A673 (cell line): ENCODE measurements around the gene PIK3CD. TPM values are rescaled to one million over a fixed set of nuclear protein-coding genes. Genes with fewer than 3 reads are reported as not detected.

Source experiments
- BruUV-seq: library from RNA; stranded (reverse); fragments of 400-500 nt; replicated peaks from 2 replicates; lab custom pipeline; 2021; lab: Mats Ljungman, UMichigan
- CTCF ChIA-PET: fragments of 300-600 bp; sonication (Branson Sonifier 250); formaldehyde crosslinking; loops from one replicate; lab custom pipeline; 2022; ENCODE audit warnings: antibody characterized with exemption; lab: Charles Lee
- POLR2A ChIA-PET: fragments of 300-600 bp; sonication (Branson Sonifier 250); formaldehyde crosslinking; loops from one replicate; lab custom pipeline; 2022; ENCODE audit warnings: antibody characterized with exemption; ENCODE audit not compliant: low non-redundant PET; lab: Charles Lee
- DNase-seq: peaks from one replicate; pipeline ENCODE4 v3.0.0-alpha.2; 2015; ENCODE audit warnings: low spot score
- H3K27ac ChIP-seq: fragments of 200-600 bp; sonication (generic); 2 replicates; pipeline ENCODE4 v1.5.1; 2016; ENCODE audit warnings: mixed run types, low read depth, mild to moderate bottlenecking, mixed read lengths, antibody characterized with exemption, low read length; ENCODE audit not compliant: poor library complexity, severe bottlenecking
- H3K27me3 ChIP-seq: fragments of 200-600 bp; sonication (generic); replicated peaks from 2 replicates; pipeline ENCODE4 v1.6.1; 2017; ENCODE audit warnings: mixed run types, low read depth, mild to moderate bottlenecking, mixed read lengths, antibody characterized with exemption, low read length; ENCODE audit not compliant: insufficient read depth, poor library complexity
- H3K36me3 ChIP-seq: fragments of 200-600 bp; sonication (generic); 2 replicates; pipeline ENCODE4 v1.6.1; 2016; ENCODE audit warnings: mixed run types, mild to moderate bottlenecking, mixed read lengths, antibody characterized with exemption, low read length; ENCODE audit not compliant: insufficient read depth, poor library complexity, severe bottlenecking
- H3K4me1 ChIP-seq: fragments of 200-600 bp; sonication (generic); 2 replicates; pipeline ENCODE4 v1.6.1; 2017; ENCODE audit warnings: mixed run types, mild to moderate bottlenecking, mixed read lengths, antibody characterized with exemption, low read length; ENCODE audit not compliant: insufficient read depth, poor library complexity, severe bottlenecking
- H3K4me3 ChIP-seq: fragments of 200-600 bp; sonication (generic); 2 replicates; pipeline ENCODE4 v1.5.1; 2016; ENCODE audit warnings: low read depth, mixed run types, mild to moderate bottlenecking, mixed read lengths, low read length; ENCODE audit not compliant: poor library complexity, severe bottlenecking
- H3K9me3 ChIP-seq: fragments of 200-600 bp; sonication (generic); 2 replicates; pipeline ENCODE4 v1.6.1; 2016; ENCODE audit warnings: mixed run types, low read depth, mild to moderate bottlenecking, mixed read lengths, antibody characterized with exemption, low read length; ENCODE audit not compliant: poor library complexity, severe bottlenecking
- EZH2 ChIP-seq: fragments of 200-600 bp; sonication (generic); IDR thresholded peaks from 2 replicates; pipeline ENCODE4 v1.6.1; 2017; ENCODE audit warnings: borderline replicate concordance, low read depth, mild to moderate bottlenecking, mixed read lengths, antibody characterized with exemption, low read length; ENCODE audit not compliant: poor library complexity, severe bottlenecking
- intact Hi-C: fragments of 100-400 bp; cut with micrococcal nuclease; formaldehyde crosslinking; loops from one replicate; pipeline ENCODE4 v1.10.0; 2022; ENCODE audit not compliant: unreplicated experiment
- total RNA-seq: library from RNA; stranded (reverse); gene quantifications from 2 replicates; pipeline ENCODE4 v1.2.3, GENCODE V29; 2021
- TF ChIP-seq, protein P1 (sequence below): fragments of 300-800, 200-600 bp; sonication (generic); conservative IDR thresholded peaks from 2 replicates; pipeline ENCODE4 v1.5.1; 2017; ENCODE audit warnings: low read depth, mild to moderate bottlenecking, antibody characterized with exemption, low read length, moderate library complexity, mixed read lengths

Gene PIK3CD
- total RNA-seq, 1 experiment from 2014 or later: 2.1 TPM

DNA sequence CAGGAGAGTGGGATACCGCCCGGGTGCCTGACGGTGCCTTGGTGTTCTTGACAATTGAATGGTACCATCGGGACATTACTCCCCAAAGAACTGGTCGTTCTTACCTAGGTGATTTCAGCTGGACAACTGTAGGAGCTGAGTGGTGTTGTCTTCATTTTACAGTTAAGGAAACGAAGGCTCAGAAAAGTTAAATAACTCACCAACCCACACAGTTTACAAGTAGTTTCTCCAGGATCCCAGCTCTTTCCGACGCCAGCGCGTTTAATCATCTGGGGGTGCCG, 1.6 kb downstream of the PIK3CD start:
- Histone ChIP-seq H3K36me3 (no peaks in the 10 kb centered on the region), H3K4me3 (no peak overlapping the region), H3K27ac (no peak overlapping the region), H3K9me3 (no peaks in the 10 kb centered on the region), H3K27me3 (peaks cover 41% of the 10 kb centered on the region), H3K4me1 (peaks cover 17% of the 10 kb centered on the region)
- intact Hi-C loops: no loop called here
- BruUV-seq: no TSS peak
- peak; percentile 14 for TF ChIP-seq EZH2
- TF ChIP-seq, protein P1, sequence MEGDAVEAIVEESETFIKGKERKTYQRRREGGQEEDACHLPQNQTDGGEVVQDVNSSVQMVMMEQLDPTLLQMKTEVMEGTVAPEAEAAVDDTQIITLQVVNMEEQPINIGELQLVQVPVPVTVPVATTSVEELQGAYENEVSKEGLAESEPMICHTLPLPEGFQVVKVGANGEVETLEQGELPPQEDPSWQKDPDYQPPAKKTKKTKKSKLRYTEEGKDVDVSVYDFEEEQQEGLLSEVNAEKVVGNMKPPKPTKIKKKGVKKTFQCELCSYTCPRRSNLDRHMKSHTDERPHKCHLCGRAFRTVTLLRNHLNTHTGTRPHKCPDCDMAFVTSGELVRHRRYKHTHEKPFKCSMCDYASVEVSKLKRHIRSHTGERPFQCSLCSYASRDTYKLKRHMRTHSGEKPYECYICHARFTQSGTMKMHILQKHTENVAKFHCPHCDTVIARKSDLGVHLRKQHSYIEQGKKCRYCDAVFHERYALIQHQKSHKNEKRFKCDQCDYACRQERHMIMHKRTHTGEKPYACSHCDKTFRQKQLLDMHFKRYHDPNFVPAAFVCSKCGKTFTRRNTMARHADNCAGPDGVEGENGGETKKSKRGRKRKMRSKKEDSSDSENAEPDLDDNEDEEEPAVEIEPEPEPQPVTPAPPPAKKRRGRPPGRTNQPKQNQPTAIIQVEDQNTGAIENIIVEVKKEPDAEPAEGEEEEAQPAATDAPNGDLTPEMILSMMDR: no peak
- ChIA-PET POLR2A (no interaction called here), CTCF (interaction anchor here (0.7 kb wide), 1 partner anchor 195 kb away, joined by 5 read pairs; no protein-coding TSS in a partner anchor)
- DNase-seq: no peak

- no TSS peak for BruUV-seq
- POLR2A ChIA-PET: no interaction called here
- intact Hi-C loops: no loop called here
- no peak for TF ChIP-seq EZH2
- peaks cover 13% of the 10 kb centered on the region for H3K4me1 ChIP-seq
- H3K27ac ChIP-seq: no peak overlapping the region
- H3K36me3 ChIP-seq: no peaks in the 10 kb centered on the region
- CTCF ChIA-PET: interaction anchor here (0.7 kb wide), 1 partner anchor 194 kb away, joined by 5 read pairs; no protein-coding TSS in a partner anchor
- H3K4me3 ChIP-seq: no peak overlapping the region
- no peaks in the 10 kb centered on the region for H3K9me3 ChIP-seq
- H3K27me3 ChIP-seq: peaks cover 41% of the 10 kb centered on the region
- DNase-seq: no peak
These were observed 2.0 kb downstream of the PIK3CD start for GRCh38 chr1:9653491-9654050.

DNA sequence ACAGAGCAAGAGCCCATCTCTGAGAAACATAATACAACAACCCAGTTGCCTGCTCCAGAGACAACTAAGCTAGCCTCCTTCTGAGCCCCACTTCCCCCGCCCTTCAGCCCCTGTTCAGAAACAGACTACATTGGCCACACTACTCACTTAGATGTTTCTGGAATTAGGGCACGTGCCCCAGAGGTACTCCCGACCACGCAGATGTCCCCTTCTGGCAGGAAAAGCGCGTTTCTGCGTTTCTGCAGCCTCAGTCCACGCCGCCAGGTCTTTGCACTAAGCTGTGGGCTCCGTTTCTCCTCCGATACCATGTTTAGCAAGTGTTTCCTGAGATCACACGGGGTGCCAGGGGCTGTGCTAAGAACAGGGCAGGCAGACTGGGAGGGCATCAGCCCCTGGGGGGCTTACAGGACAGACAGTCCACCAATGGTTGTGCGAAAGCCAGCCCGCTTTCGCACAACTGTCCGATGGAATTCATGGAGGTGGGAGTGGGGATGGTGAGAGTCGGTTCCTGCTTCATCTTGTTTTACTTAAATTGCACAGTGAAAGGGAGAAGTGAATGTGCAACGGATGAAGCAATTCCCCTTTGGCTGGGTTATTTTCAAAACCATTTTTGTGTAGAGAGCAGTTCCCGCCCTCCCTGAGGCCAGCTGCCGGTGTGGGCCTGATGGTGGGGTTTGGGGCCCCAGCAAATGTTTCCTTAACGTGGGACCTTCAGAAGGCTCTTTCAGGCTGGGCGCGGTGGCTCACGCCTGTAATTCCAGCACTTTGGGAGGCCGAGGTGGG, 2.7 kb downstream of the PIK3CD start:
- Histone ChIP-seq H3K27me3 (peaks cover 41% of the 10 kb centered on the region), H3K27ac (no peak overlapping the region), H3K36me3 (no peaks in the 10 kb centered on the region), H3K4me1 (peaks cover 12% of the 10 kb centered on the region), H3K4me3 (no peak overlapping the region), H3K9me3 (no peaks in the 10 kb centered on the region)
- no peak for DNase-seq
- no TSS peak for BruUV-seq
- ChIA-PET CTCF (no interaction called here), POLR2A (no interaction called here)
- intact Hi-C loops: no loop called here
- TF ChIP-seq, protein P1: no peak
- TF ChIP-seq EZH2: no peak
